NCI-H1092 treated with DMSO at 0.1 percent for 48 hours (cell line): Measurements from ENCODE around the gene FOXK1.
A peak's percentile ranks its signal among the peaks of the same experiment; 100 is the strongest.
"Not testable (repeated sequence)": the region's sequence is repeated elsewhere in the genome, so short reads cannot be mapped to it uniquely, and the experiment has no call there.

Source experiments
- DNase-seq: peaks from one replicate; lab custom pipeline; 2025; lab: John Stamatoyannopoulos, UW

The FOXK1 gene

GRCh38 chr7:4786015-4786414, 103.9 kb downstream of the FOXK1 start:
- no peak for DNase-seq

GRCh38 chr7:4787541-4787940, 105.4 kb downstream of the FOXK1 start:
- no peak for DNase-seq

GRCh38 chr7:4787947-4788626, 106.0 kb downstream of the FOXK1 start:
- DNase-seq: no peak

GRCh38 chr7:4788627-4789189, 106.6 kb downstream of the FOXK1 start:
- DNase-seq: no peak

GRCh38 chr7:4789194-4790077, 107.3 kb downstream of the FOXK1 start:
- DNase-seq: no peak

- DNase-seq: no peak
Measured at GRCh38 chr7:4790078-4790465, 108.0 kb downstream of the FOXK1 start.

- DNase-seq: no peak
Measured at GRCh38 chr7:4790516-4790991, 108.5 kb downstream of the FOXK1 start.

- no peak for DNase-seq
Measured at GRCh38 chr7:4791101-4791737, 109.1 kb downstream of the FOXK1 start.

- no peak for DNase-seq
Measured at GRCh38 chr7:4791738-4792536, 109.8 kb downstream of the FOXK1 start.

- DNase-seq: no peak
Measured at GRCh38 chr7:4792537-4793126, 110.5 kb downstream of the FOXK1 start.

GRCh38 chr7:4793385-4793993, 111.4 kb downstream of the FOXK1 start:
- not testable (repeated sequence) for DNase-seq

- not testable (repeated sequence) for DNase-seq
Measured at GRCh38 chr7:4794171-4794570, 112.1 kb downstream of the FOXK1 start.

GRCh38 chr7:4794591-4795350, 112.7 kb downstream of the FOXK1 start:
- DNase-seq: no peak

- no peak for DNase-seq
Measured at GRCh38 chr7:4796453-4796852, 114.4 kb downstream of the FOXK1 start.

GRCh38 chr7:4797858-4798705, 116.0 kb downstream of the FOXK1 start:
- DNase-seq: peak; percentile 63

GRCh38 chr7:4798706-4799235, 116.7 kb downstream of the FOXK1 start:
- no peak for DNase-seq

GRCh38 chr7:4799508-4800268, 117.6 kb downstream of the FOXK1 start:
- no peak for DNase-seq

GRCh38 chr7:4800487-4800886, 118.4 kb downstream of the FOXK1 start:
- DNase-seq: no peak
